Nephron progenitor cell (in vitro differentiated cells): ENCODE data around the gene TRIM15.

Experiments used
- DNase-seq: peaks from one replicate; pipeline ENCODE4 v3.0.0; 2021
- H3K27ac Mint-ChIP-seq: 2 replicates; pipeline ENCODE4 v1.8.0; 2021; ENCODE audit warnings: mild to moderate bottlenecking, moderate library complexity, mixed read lengths
- H3K27me3 Mint-ChIP-seq: 2 replicates; pipeline ENCODE4 v1.8.0; 2021; ENCODE audit warnings: mild to moderate bottlenecking, low read depth, mixed read lengths; ENCODE audit not compliant: poor library complexity
- H3K36me3 Mint-ChIP-seq: 2 replicates; pipeline ENCODE4 v1.8.0; 2021; ENCODE audit warnings: low read depth, mixed read lengths
- H3K4me1 Mint-ChIP-seq: 2 replicates; pipeline ENCODE4 v1.8.0; 2021; ENCODE audit warnings: mixed read lengths
- H3K4me3 Mint-ChIP-seq: 2 replicates; pipeline ENCODE4 v1.8.0; 2021; ENCODE audit warnings: mild to moderate bottlenecking, moderate library complexity, mixed read lengths
- H3K9me3 Mint-ChIP-seq: 2 replicates; pipeline ENCODE4 v1.8.0; 2021; ENCODE audit warnings: mild to moderate bottlenecking, moderate library complexity, mixed read lengths
- TF ChIP-seq, protein P1 (sequence below): fragments of 200-600 bp; sonication (generic); IDR thresholded peaks from 2 replicates; pipeline ENCODE4 v1.5.0; 2021; ENCODE audit warnings: antibody characterized with exemption

The TRIM15 gene

GRCh38 chr6:30127238-30128093 lies 35.9 kb upstream of the TRIM15 start:
- H3K36me3 Mint-ChIP-seq: no peaks in the 10 kb centered on the region
- TF ChIP-seq, protein P1, sequence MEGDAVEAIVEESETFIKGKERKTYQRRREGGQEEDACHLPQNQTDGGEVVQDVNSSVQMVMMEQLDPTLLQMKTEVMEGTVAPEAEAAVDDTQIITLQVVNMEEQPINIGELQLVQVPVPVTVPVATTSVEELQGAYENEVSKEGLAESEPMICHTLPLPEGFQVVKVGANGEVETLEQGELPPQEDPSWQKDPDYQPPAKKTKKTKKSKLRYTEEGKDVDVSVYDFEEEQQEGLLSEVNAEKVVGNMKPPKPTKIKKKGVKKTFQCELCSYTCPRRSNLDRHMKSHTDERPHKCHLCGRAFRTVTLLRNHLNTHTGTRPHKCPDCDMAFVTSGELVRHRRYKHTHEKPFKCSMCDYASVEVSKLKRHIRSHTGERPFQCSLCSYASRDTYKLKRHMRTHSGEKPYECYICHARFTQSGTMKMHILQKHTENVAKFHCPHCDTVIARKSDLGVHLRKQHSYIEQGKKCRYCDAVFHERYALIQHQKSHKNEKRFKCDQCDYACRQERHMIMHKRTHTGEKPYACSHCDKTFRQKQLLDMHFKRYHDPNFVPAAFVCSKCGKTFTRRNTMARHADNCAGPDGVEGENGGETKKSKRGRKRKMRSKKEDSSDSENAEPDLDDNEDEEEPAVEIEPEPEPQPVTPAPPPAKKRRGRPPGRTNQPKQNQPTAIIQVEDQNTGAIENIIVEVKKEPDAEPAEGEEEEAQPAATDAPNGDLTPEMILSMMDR: no peak
- peaks cover 20% of the 10 kb centered on the region for H3K4me1 Mint-ChIP-seq
- no peaks in the 10 kb centered on the region for H3K9me3 Mint-ChIP-seq
- peak overlapping the region; percentile 82 for H3K4me3 Mint-ChIP-seq
- no peak overlapping the region for H3K27ac Mint-ChIP-seq
- peak; percentile 55 for DNase-seq
- peaks cover 90% of the 10 kb centered on the region for H3K27me3 Mint-ChIP-seq

DNA sequence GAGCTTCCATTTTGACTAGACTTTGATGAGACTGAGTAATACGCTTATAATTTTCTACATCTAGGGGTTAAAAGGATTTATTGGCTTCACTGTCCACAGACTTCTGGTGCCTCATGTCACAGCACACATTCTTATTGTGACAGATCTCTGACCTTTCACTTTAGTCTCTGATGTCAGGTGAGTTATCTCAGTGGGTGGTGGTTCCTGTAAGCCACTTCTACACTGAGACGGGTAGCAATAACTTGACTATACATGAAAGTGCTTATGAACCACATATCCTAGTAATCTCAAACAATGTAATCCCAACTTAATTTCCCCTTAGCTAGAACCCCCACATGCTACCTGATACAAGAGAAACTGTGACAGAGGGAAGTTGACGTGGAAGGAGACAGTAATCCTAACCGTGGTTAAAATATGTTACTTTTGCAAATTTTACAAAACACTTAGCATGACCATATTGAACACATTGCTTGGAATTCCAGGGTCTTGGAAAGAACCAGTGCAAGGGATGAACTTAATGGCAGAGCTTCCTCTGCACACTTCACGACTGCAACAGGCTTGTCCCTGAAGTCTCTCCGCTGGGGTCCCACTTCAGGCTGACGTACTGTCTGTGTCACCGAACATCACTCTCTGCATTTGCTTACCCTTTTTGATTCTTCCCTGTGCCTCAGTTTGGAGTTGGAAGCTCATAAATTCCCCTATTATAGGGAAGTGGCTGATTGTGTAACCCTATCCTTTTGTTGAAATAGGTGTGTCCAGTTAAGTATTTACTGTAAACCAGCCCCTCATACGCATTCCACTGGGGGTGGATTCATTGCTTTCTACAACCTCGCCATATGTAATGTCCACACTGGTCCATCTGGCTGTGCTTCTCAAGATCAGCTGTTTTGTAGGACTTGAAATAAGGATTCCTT lies 33.8 kb upstream of the TRIM15 start:
- TF ChIP-seq, protein P1: no peak
- Mint-ChIP-seq H3K9me3 (no peaks in the 10 kb centered on the region), H3K27ac (no peak overlapping the region), H3K4me3 (no peak overlapping the region), H3K27me3 (peaks cover 86% of the 10 kb centered on the region), H3K36me3 (no peaks in the 10 kb centered on the region), H3K4me1 (peaks cover 15% of the 10 kb centered on the region)
- no peak for DNase-seq

DNA sequence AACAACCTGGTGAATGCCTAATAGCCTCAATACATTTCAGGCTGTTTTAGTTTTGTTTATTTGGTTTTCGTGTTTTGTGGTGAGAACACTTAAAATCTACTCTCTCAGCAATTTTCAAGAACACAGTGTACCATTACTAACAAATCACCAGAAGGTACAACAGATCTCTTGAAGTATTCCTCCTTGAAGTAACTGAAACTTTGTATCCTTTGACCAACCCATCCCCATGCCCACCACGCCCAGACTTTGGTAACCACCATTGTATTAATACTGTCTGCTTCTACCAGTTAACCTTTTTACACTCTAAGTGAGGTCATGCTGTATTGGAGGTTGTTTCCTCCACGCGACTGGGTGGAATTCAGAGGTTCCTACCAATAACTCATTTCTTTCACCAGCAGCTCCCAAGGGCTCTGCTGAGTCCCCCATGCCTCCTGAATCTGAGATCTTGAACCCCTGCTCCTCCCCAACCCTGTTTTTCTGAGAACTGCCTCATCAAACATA lies 33.1 kb upstream of the TRIM15 start:
- Mint-ChIP-seq H3K4me1 (peaks cover 15% of the 10 kb centered on the region), H3K4me3 (no peak overlapping the region), H3K27me3 (peaks cover 83% of the 10 kb centered on the region), H3K9me3 (no peaks in the 10 kb centered on the region), H3K36me3 (no peaks in the 10 kb centered on the region), H3K27ac (no peak overlapping the region)
- no peak for DNase-seq
- TF ChIP-seq, protein P1: no peak

DNA sequence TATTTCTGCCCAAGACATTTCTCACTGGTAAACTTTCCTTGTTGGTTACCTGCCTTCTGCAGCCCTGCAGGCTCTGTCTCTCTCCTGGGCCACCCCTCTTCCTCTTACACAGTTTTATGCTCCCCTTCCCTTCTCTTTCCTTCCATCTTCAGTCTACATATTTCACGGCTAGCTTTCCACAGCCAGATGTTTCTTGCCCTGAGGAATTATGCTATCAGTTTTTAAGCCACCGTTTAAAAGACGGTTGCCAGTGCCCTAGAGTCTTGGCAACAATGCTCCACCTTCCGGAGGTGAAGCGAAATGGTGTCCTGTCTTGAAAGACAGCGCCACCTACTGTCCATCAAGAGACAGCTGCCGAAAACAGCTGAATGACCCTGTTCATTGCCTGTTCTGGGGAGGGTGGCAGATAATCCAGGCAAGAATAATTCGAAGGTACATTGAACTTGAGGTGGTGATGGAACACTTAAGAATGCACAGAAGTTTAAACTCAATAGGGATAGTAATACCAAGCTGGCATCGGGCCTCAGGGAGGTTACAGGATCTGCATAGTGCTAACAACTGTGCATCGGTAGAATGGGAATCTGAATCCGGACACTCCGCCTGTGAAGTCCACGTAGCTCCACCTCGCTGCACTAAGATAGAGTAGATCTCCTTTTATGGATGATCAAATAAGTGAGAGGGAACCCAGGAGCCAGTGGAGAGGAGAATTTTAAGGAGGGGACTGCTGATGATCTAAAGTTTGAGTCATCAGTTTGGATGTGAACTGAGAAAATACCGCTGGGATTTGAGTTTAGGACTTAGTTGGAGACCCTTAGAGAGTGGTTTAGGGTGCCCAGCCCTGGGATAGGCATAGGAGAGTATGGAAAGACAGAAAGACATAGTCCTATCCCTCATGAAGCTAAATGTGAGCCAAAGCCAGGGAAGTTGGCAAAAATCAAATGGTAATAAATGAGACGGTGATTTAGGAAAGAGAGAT lies 32.2 kb upstream of the TRIM15 start:
- TF ChIP-seq, protein P1: peak; percentile 96
- Mint-ChIP-seq H3K27ac (no peak overlapping the region), H3K9me3 (no peaks in the 10 kb centered on the region), H3K36me3 (no peaks in the 10 kb centered on the region), H3K4me3 (no peak overlapping the region), H3K27me3 (peaks cover 81% of the 10 kb centered on the region), H3K4me1 (peaks cover 15% of the 10 kb centered on the region)
- peak; percentile 58 for DNase-seq

GRCh38 chr6:30131947-30132497 lies 31.3 kb upstream of the TRIM15 start:
- Mint-ChIP-seq H3K4me1 (peaks cover 15% of the 10 kb centered on the region), H3K27me3 (peaks cover 78% of the 10 kb centered on the region), H3K9me3 (no peaks in the 10 kb centered on the region), H3K27ac (no peak overlapping the region), H3K4me3 (no peak overlapping the region), H3K36me3 (no peaks in the 10 kb centered on the region)
- TF ChIP-seq, protein P1: no peak
- DNase-seq: no peak
